ENCODE results near the gene SCAMP2.

Gene SCAMP2

DNA sequence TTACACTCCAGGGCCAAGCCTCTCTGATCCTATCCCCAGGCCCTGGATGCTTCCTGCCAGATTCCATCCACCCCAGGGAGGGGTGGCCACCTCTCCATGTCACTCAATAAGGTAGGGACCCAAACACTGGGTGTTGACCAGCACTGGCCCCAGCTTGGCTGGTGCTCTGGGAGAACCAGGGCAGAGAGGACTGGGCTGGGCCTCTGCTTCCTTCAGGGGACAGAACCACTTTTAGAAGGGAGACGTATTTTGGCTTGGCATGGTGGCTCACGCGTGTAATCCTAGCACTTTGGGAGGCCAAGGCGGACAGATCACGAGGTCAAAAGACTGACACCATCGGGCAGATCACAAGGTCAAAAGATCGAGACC is 51.4 kb downstream of the SCAMP2 start:
- no peak for DNase-seq
- no peak for ATAC-seq (ENCODE audit: insufficient read depth, low read depth)
- no peaks in the 10 kb centered on the region for H3K79me2 ChIP-seq (ENCODE audit: insufficient read depth, low read length)
- H3K9ac ChIP-seq (ENCODE audit: low read depth, low read length), result no peak overlapping the region
- no peaks in the 10 kb centered on the region for H3K36me3 ChIP-seq (ENCODE audit: insufficient read depth, low read length)
- no peak overlapping the region for H3K4me3 ChIP-seq (ENCODE audit: low read depth in 1 of 2, low read length in 2 of 2)
- no peaks in the 10 kb centered on the region for H3K9me3 ChIP-seq (ENCODE audit: insufficient read depth, low read length, severe bottlenecking)
- H3K27me3 ChIP-seq (ENCODE audit: insufficient read depth, low read length, poor library complexity), result peaks cover 8% of the 10 kb centered on the region
- H3K27ac ChIP-seq (ENCODE audit: low read length), result no peak overlapping the region
- no peak overlapping the region for H3K4me2 ChIP-seq (ENCODE audit: insufficient read depth, low read length)
- H2AFZ ChIP-seq (ENCODE audit: low read depth, low read length), result no peak overlapping the region
- H4K20me1 ChIP-seq (ENCODE audit: insufficient read depth, low read length), result peaks cover 5% of the 10 kb centered on the region
- TF ChIP-seq EZH2 (IDR thresholded peaks at IDR 0.05; ENCODE audit: borderline replicate concordance, low read depth, low read length, severe bottlenecking), result no peak
- H3K4me1 ChIP-seq (ENCODE audit: insufficient read depth, low read length), result peaks cover 3% of the 10 kb centered on the region; the same call in 1 of the 2 replicates

DNA sequence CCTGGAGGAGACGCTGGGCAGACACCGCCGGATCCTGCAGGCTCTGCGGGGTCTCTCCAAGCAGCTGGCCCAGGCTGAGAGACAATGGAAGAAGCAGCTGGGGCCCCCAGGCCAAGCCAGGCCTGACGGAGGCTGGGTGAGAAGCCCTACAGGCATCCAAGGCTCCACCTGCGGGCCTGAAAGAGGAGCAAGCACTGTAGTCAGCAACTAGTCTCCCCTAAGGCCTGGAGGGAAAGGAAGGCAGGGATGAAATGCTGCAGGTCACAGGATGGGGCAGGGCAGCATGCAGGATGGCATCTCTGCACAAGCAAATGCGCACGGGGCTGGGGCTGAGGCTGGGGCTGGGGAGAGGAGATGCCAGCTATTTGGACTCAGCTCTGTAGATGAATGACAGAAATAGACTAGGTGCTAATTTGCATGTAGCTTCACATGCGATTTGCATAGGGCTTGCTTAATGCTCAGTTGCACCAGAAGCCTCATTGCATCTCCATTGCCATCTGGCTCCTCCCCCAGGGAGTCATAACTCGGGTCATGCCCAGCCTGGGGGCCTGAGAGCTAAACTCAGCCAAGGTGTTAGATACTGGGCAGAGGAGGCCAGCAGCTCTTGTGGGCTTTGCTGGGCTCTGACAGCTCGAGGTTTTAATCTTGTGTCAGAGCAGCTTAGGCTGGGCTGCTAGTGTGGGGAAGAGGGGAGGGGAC is 51.9 kb downstream of the SCAMP2 start:
- H2AFZ ChIP-seq (ENCODE audit: low read depth, low read length), result no peak overlapping the region
- peaks cover 8% of the 10 kb centered on the region for H3K27me3 ChIP-seq (ENCODE audit: insufficient read depth, low read length, poor library complexity)
- no peaks in the 10 kb centered on the region for H3K36me3 ChIP-seq (ENCODE audit: insufficient read depth, low read length)
- H3K4me1 ChIP-seq (ENCODE audit: insufficient read depth, low read length), result peaks cover 2% of the 10 kb centered on the region; the same call in 1 of the 2 replicates
- no peaks in the 10 kb centered on the region for H3K9me3 ChIP-seq (ENCODE audit: insufficient read depth, low read length, severe bottlenecking)
- TF ChIP-seq EZH2 (IDR thresholded peaks at IDR 0.05; ENCODE audit: borderline replicate concordance, low read depth, low read length, severe bottlenecking), result no peak
- TF ChIP-seq, protein P1, sequence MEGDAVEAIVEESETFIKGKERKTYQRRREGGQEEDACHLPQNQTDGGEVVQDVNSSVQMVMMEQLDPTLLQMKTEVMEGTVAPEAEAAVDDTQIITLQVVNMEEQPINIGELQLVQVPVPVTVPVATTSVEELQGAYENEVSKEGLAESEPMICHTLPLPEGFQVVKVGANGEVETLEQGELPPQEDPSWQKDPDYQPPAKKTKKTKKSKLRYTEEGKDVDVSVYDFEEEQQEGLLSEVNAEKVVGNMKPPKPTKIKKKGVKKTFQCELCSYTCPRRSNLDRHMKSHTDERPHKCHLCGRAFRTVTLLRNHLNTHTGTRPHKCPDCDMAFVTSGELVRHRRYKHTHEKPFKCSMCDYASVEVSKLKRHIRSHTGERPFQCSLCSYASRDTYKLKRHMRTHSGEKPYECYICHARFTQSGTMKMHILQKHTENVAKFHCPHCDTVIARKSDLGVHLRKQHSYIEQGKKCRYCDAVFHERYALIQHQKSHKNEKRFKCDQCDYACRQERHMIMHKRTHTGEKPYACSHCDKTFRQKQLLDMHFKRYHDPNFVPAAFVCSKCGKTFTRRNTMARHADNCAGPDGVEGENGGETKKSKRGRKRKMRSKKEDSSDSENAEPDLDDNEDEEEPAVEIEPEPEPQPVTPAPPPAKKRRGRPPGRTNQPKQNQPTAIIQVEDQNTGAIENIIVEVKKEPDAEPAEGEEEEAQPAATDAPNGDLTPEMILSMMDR (IDR thresholded peaks at IDR 0.05; ENCODE audit: borderline replicate concordance, extremely low read depth, low read length, poor library complexity, severe bottlenecking), result no peak
- no peak for ATAC-seq (ENCODE audit: insufficient read depth, low read depth)
- DNase-seq, result no peak
- H3K27ac ChIP-seq (ENCODE audit: low read length), result no peak overlapping the region
- no peak overlapping the region for H3K4me3 ChIP-seq (ENCODE audit: low read depth in 1 of 2, low read length in 2 of 2)
- no peak overlapping the region for H3K4me2 ChIP-seq (ENCODE audit: insufficient read depth, low read length)
- peaks cover 5% of the 10 kb centered on the region for H4K20me1 ChIP-seq (ENCODE audit: insufficient read depth, low read length)
- no peak overlapping the region for H3K9ac ChIP-seq (ENCODE audit: low read depth, low read length)
- no peaks in the 10 kb centered on the region for H3K79me2 ChIP-seq (ENCODE audit: insufficient read depth, low read length)

DNA sequence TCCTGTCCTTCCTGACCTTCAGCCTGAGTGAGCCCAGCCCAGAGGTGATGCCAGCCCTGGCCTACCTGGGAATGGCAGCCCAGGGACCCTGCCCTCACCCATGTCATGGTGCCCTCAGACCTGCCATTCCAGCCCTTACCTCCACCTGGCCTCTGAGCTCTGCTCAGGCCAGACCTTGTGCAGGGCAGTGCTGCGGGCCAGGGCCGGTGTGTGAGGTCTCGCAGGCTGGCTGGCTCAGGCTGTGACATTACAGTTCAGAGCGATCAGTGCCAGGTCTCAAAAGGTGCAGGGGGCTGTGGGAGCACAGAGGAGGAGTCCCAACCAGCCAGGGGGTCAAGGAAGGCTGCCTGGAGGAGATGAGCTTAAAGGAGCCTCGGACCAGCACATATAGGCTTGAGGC is 53.1 kb downstream of the SCAMP2 start:
- DNase-seq, result no peak
- Histone ChIP-seq H3K36me3 (ENCODE audit: insufficient read depth, low read length) (no peaks in the 10 kb centered on the region), H3K27me3 (ENCODE audit: insufficient read depth, low read length, poor library complexity) (peaks cover 8% of the 10 kb centered on the region), H4K20me1 (ENCODE audit: insufficient read depth, low read length) (no peaks in the 10 kb centered on the region; the same call in 1 of the 2 replicates), H3K27ac (ENCODE audit: low read length) (no peak overlapping the region), H2AFZ (ENCODE audit: low read depth, low read length) (no peak overlapping the region), H3K4me1 (ENCODE audit: insufficient read depth, low read length) (no peaks in the 10 kb centered on the region), H3K4me3 (ENCODE audit: low read depth in 1 of 2, low read length in 2 of 2) (no peak overlapping the region), H3K79me2 (ENCODE audit: insufficient read depth, low read length) (no peaks in the 10 kb centered on the region), H3K4me2 (ENCODE audit: insufficient read depth, low read length) (no peak overlapping the region), H3K9me3 (ENCODE audit: insufficient read depth, low read length, severe bottlenecking) (no peaks in the 10 kb centered on the region), H3K9ac (ENCODE audit: low read depth, low read length) (no peak overlapping the region)
- TF ChIP-seq, protein P1 (IDR thresholded peaks at IDR 0.05; ENCODE audit: borderline replicate concordance, extremely low read depth, low read length, poor library complexity, severe bottlenecking), result no peak
- no peak for TF ChIP-seq EZH2 (IDR thresholded peaks at IDR 0.05; ENCODE audit: borderline replicate concordance, low read depth, low read length, severe bottlenecking)
- no peak for ATAC-seq (ENCODE audit: insufficient read depth, low read depth)

DNA sequence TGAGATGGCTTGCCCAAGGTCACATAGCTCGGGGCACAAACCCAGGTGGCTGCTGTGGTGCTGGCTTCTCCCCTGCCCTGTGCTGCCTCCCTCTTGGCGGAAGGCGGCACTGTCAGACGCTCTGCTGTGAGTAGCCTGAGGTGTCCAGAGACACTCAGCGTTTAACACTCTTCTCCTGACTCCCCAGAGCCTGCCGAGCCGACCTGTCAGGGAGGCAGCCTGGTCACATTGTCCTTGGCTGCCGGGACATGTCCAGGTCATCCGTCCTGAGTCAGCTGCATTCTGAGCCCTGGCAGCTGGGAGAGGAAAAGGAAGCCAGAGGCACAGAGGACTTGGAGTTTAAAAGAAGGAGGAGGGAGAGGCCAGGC is 55.8 kb downstream of the SCAMP2 start:
- Histone ChIP-seq H3K4me3 (ENCODE audit: low read depth in 1 of 2, low read length in 2 of 2) (no peak overlapping the region), H2AFZ (ENCODE audit: low read depth, low read length) (no peak overlapping the region), H3K27ac (ENCODE audit: low read length) (no peak overlapping the region), H3K9me3 (ENCODE audit: insufficient read depth, low read length, severe bottlenecking) (no peaks in the 10 kb centered on the region), H4K20me1 (ENCODE audit: insufficient read depth, low read length) (no peaks in the 10 kb centered on the region), H3K79me2 (ENCODE audit: insufficient read depth, low read length) (no peaks in the 10 kb centered on the region), H3K27me3 (ENCODE audit: insufficient read depth, low read length, poor library complexity) (peaks cover 8% of the 10 kb centered on the region), H3K4me1 (ENCODE audit: insufficient read depth, low read length) (no peaks in the 10 kb centered on the region), H3K9ac (ENCODE audit: low read depth, low read length) (no peak overlapping the region), H3K36me3 (ENCODE audit: insufficient read depth, low read length) (no peaks in the 10 kb centered on the region), H3K4me2 (ENCODE audit: insufficient read depth, low read length) (no peak overlapping the region)
- DNase-seq, result no peak
- no peak for TF ChIP-seq EZH2 (IDR thresholded peaks at IDR 0.05; ENCODE audit: borderline replicate concordance, low read depth, low read length, severe bottlenecking)
- TF ChIP-seq, protein P1 (IDR thresholded peaks at IDR 0.05; ENCODE audit: borderline replicate concordance, extremely low read depth, low read length, poor library complexity, severe bottlenecking), result no peak
- no peak for ATAC-seq (ENCODE audit: insufficient read depth, low read depth)

All from DND-41 (cell line).